Prostate gland (tissue), 2 donors: ENCODE data around the gene TPSD1. TPM values are rescaled to one million over a fixed set of nuclear protein-coding genes. Genes with fewer than 3 reads are reported as not detected.

Experiments used
- DNase-seq: peaks from one replicate; pipeline ENCODE4 v3.0.0-alpha.2; 2019; ENCODE audit warnings: low spot score
- H3K27ac ChIP-seq, 2 donors: fragments of 200-600 bp; sonication (generic); 2 replicates each; pipeline ENCODE4 v1.5.1; 2017 to 2019
- H3K27me3 ChIP-seq: fragments of 200-600 bp; sonication (generic); replicated peaks from 2 replicates; pipeline ENCODE4 v1.5.1; 2019; ENCODE audit not compliant: insufficient read depth
- H3K36me3 ChIP-seq, 2 donors: fragments of 200-600 bp; sonication (generic); 1 replicate in 1 of 2; 2 replicates in 1 of 2; pipeline versions ENCODE4 v1.5.1 to v1.8.1; 2017 to 2019
- H3K4me1 ChIP-seq: fragments of 200-600 bp; sonication (generic); replicated peaks from 2 replicates; pipeline ENCODE4 v1.5.1; 2019
- H3K4me3 ChIP-seq, 2 donors: fragments of 200-600 bp; sonication (generic); 2 replicates each; pipeline ENCODE4 v1.5.1; 2017 to 2019
- H3K9me3 ChIP-seq: fragments of 200-600 bp; sonication (generic); 2 replicates; pipeline ENCODE4 v1.5.1; 2017
- POLR2A ChIP-seq: fragments of 450-650 bp; IDR thresholded peaks from one replicate; pipeline ENCODE4 v1.6.1; 2016; ENCODE audit warnings: antibody characterized with exemption, mild to moderate bottlenecking
- POLR2AphosphoS5 ChIP-seq: sonication (generic); formaldehyde crosslinking; IDR thresholded peaks from one replicate; pipeline ENCODE4 v1.6.1; 2017; ENCODE audit warnings: antibody characterized with exemption
- WGBS: methylation state at CpG from one replicate; pipeline ENCODE4 v1.1.5; 2018; 5-methylcytosine and 5-hydroxymethylcytosine counted together
- intact Hi-C: fragments of 100-400 bp; cut with DNase I; formaldehyde crosslinking; loops from one replicate; pipeline ENCODE4 v1.14.2; 2022
- total RNA-seq, 2 donors: library from RNA; depleted of rRNA; stranded (reverse); fragments of >200 nt; gene quantifications; one replicate each; pipeline ENCODE4 v1.1.0, GENCODE V29; 2016
- TF ChIP-seq, protein P1 (sequence below), 4 experiments: fragments of 200-600 bp in 2 of 4; fragments of 450-650 bp in 2 of 4; sonication (generic) in 2 of 4; IDR thresholded peaks; 1 replicate in 3 of 4; 2 replicates in 1 of 4; pipeline ENCODE4 v1.5.1; 2016 to 2019; ENCODE audit warnings: antibody characterized with exemption in 4 of 4, mild to moderate bottlenecking in 2 of 4, moderate library complexity in 2 of 4

Gene TPSD1
- total RNA-seq, 2 donors from 2014 or later = 0.82 to 1.9 TPM

DNA sequence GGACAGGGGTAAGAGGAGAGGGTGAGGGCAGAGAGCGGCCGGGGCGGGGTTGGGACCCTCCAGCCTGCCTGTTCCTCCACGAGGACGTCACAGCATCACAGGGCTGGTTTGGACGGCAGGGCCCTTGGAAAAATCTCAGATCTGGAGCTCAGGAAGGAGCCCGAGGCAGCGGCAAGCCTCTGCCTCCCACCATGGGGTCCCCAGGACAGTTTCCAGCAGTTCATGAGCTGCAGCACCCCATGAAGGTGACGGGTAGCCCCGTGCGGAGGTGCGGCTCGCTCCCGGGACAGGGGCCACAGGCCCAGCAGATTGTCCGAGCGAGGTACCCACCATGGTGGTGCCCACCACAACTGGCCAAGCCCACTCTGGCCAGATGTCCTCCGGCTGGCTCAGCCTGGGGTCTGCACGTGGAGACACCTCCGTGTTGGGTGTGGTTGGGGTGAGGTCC is 21.3 kb downstream of the TPSD1 start:
- Histone ChIP-seq H3K4me1 (no peaks in the 10 kb centered on the region), H3K27ac (no peak overlapping the region), H3K36me3 (no peaks in the 10 kb centered on the region), H3K9me3 (no peaks in the 10 kb centered on the region), H3K27me3 (no peaks in the 10 kb centered on the region), H3K4me3 (no peak overlapping the region)
- intact Hi-C loops = no loop called here
- TF ChIP-seq, protein P1, sequence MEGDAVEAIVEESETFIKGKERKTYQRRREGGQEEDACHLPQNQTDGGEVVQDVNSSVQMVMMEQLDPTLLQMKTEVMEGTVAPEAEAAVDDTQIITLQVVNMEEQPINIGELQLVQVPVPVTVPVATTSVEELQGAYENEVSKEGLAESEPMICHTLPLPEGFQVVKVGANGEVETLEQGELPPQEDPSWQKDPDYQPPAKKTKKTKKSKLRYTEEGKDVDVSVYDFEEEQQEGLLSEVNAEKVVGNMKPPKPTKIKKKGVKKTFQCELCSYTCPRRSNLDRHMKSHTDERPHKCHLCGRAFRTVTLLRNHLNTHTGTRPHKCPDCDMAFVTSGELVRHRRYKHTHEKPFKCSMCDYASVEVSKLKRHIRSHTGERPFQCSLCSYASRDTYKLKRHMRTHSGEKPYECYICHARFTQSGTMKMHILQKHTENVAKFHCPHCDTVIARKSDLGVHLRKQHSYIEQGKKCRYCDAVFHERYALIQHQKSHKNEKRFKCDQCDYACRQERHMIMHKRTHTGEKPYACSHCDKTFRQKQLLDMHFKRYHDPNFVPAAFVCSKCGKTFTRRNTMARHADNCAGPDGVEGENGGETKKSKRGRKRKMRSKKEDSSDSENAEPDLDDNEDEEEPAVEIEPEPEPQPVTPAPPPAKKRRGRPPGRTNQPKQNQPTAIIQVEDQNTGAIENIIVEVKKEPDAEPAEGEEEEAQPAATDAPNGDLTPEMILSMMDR (IDR thresholded peaks at IDR 0.05) = no peak
- TF ChIP-seq POLR2A (no peak), POLR2AphosphoS5 (no peak)
- DNase-seq = no peak
- WGBS = 79% methylated on average over 16 of the region's 19 CpGs

DNA sequence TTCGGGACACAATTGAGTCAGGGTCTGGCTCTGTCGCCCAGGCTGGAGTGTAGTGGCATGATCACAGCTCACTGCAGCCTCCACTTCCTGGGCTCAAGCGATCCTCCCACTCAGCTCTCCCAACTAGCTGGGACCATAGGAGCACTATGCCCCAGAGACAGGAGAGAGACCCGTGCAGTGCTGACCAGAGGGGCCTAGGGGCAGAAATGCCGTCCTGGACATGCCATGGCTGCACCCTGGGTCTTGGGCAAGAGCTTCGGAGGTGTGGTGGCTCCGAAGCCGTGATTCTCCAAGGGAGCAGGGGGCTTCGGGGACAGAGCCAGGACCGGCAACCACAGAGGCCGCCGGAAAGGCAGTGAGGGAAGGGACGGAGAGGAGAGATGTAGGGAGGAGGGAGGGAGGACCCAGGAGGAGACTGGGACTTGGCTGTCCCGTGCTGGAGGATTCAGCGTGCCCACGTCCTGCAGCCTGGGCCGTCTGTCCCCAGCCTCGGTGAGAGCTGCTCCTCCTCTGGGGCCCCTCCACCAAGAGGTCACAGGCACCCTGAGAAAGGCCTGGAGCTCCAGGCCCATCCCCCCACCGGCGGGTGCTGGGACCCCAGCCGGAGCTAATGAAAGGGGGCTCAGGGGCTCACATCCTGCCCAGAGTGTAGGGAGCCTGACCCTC is 21.9 kb downstream of the TPSD1 start:
- no peaks in the 10 kb centered on the region for H3K4me1 ChIP-seq
- H3K27ac ChIP-seq = no peak overlapping the region
- no peak for TF ChIP-seq POLR2AphosphoS5
- no peak for TF ChIP-seq POLR2A
- TF ChIP-seq, protein P1 (IDR thresholded peaks at IDR 0.05) = no peak
- no peaks in the 10 kb centered on the region for H3K36me3 ChIP-seq
- no peak for DNase-seq
- no peaks in the 10 kb centered on the region for H3K9me3 ChIP-seq
- intact Hi-C loops = no loop called here
- no peak overlapping the region for H3K4me3 ChIP-seq
- 65% methylated on average over 21 of the region's 21 CpGs for WGBS
- H3K27me3 ChIP-seq = no peaks in the 10 kb centered on the region

GRCh38 chr16:1278477-1278876 is 22.6 kb downstream of the TPSD1 start:
- WGBS = 29% methylated on average over 11 of the region's 18 CpGs

DNA sequence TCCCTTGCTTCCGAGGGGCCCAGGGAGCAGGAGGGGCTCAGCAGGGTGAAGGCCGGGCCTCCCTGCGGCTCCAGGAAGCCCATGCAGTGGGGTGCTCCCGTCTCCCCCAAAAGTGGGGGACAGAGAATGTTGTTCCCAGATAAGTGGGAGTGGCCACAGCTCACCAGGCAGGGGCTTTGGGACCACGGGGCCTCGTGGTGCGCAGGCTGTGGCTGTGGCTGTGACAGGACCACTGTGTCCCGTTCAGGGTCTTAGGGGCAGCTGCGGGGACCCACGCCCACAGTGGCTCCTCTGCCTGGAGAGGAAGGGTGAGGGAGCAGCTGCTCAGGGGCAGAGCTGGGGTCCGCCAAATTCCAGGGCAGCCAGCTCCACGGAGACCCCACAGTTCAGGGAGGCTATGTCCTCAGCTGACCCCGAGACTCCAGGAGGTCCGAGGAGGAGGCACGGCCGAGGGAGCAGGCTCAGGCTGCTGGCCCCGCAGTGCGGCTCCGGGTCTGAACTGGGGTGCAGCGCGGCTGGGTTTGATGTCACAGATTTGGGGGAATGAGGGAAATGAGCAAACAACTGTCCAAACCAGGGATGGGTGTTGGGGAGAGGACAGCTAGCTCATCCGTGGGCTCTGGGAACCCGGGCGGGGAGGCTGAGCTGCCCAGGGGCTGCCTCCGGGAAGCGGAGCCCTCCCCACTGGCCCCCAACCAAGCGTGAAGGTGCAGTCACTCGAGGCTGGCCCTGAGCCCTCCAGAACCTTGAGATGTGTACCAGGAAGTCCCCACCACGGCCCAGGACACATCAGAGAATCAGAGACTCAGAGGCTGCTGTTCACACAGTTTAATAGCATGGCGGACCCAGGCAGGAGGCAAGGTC is 23.4 kb downstream of the TPSD1 start:
- Histone ChIP-seq H3K36me3 (no peaks in the 10 kb centered on the region), H3K4me1 (no peaks in the 10 kb centered on the region), H3K9me3 (no peaks in the 10 kb centered on the region), H3K4me3 (no peak overlapping the region), H3K27me3 (peaks cover 3% of the 10 kb centered on the region), H3K27ac (no peak overlapping the region)
- intact Hi-C loops = no loop called here
- DNase-seq = no peak
- TF ChIP-seq POLR2A (no peak), POLR2AphosphoS5 (no peak)
- TF ChIP-seq, protein P1 (IDR thresholded peaks at IDR 0.05) = no peak
- WGBS = 80% methylated on average over 27 of the region's 30 CpGs

More at GRCh38 chr16:1278477-1278876, 22.6 kb downstream of the TPSD1 start:
- Histone ChIP-seq H3K27me3 (no peaks in the 10 kb centered on the region), H3K36me3 (no peaks in the 10 kb centered on the region), H3K4me1 (no peaks in the 10 kb centered on the region), H3K27ac (no peak overlapping the region), H3K9me3 (no peaks in the 10 kb centered on the region), H3K4me3 (no peak overlapping the region)
- DNase-seq = no peak
- intact Hi-C loops = no loop called here
- TF ChIP-seq, protein P1 (IDR thresholded peaks at IDR 0.05) = no peak
- TF ChIP-seq POLR2AphosphoS5 = no peak
